ENCODE measurements around the gene KDM6A. TPM values are rescaled to one million over a fixed set of nuclear protein-coding genes. Genes with fewer than 3 reads are reported as not detected.
"Not testable (repeated sequence)": the region's sequence is repeated elsewhere in the genome, so short reads cannot be mapped to it uniquely, and the experiment has no call there.

KDM6A gene
- total and polyA plus RNA-seq, 4 donors: 6.3 to 42.3 (median 22.5) TPM

DNA sequence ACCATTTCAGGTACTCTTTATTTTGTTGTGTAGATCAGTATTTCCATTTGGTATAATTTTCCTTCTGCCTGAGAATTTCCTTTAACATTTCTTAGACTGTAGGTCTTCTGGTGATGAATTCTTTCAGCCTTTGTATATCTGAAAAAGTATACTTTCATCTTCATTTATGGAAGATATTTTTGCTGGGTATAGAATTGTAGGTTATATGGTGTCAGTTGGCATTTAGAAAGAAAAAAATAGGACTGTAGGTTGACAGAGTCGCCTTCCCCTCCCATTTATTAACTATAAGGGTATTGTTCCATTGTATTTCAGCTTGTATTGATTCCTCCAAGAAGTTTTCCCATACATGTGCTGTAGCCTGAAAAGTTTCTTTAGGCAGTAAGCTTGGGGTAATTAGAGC is 71.9 kb downstream of the KDM6A start:
- H3K27ac ChIP-seq (ENCODE audit: low read depth in 1 of 2, low read length in 2 of 2): no peak overlapping the region
- intact Hi-C loops (cut with DNase I): no loop called here
- peaks cover 0 to 3% of the 10 kb centered on the region in 2 donors for H3K4me1 ChIP-seq (ENCODE audit: control insufficient read depth in 1 of 2, insufficient read depth in 2 of 2, low read length in 2 of 2)
- ATAC-seq (ENCODE audit: low FRiP score) (no peak), DNase-seq (no peak)
- WGBS, 2 donors: 97 to 100% methylated on average over 1 of the region's 1 CpG
- no peaks in the 10 kb centered on the region for H3K36me3 ChIP-seq (ENCODE audit: control insufficient read depth in 1 of 2, insufficient read depth in 2 of 2, low read length in 1 of 2)
- no peaks in the 10 kb centered on the region for H3K9me3 ChIP-seq (ENCODE audit: control insufficient read depth, low read length)
- no peak overlapping the region for H3K4me3 ChIP-seq (ENCODE audit: low read length in 2 of 2)
- H3K27me3 ChIP-seq (ENCODE audit: control insufficient read depth in 1 of 2, insufficient read depth in 2 of 2, low read length in 1 of 2): no peaks in the 10 kb centered on the region

DNA sequence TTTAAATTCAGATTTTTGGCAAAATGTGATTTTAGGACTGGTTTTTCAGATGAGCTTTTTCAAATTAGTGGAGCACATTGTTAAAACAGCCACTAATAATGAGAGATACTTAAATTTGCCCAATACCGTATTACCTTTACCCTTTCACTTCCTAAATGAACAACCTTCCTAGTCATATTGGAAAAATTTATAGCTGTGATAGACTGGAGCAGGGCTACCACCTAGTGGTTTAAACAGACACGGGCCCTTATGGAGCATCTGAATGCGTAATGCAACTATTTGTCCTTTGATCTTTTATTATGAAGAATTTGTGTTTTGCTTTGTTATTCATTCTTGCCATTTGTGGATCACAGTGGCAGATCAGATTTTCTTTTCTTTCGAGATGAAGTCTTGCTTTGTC is 72.7 kb downstream of the KDM6A start:
- WGBS, 2 donors: 90 to 93% methylated on average over 4 of the region's 4 CpGs
- Histone ChIP-seq H3K27ac (ENCODE audit: low read depth in 1 of 2, low read length in 2 of 2) (no peak overlapping the region), H3K4me3 (ENCODE audit: low read length in 2 of 2) (no peak overlapping the region), H3K9me3 (ENCODE audit: control insufficient read depth, low read length) (no peaks in the 10 kb centered on the region), H3K36me3 (ENCODE audit: control insufficient read depth in 1 of 2, insufficient read depth in 2 of 2, low read length in 1 of 2) (no peaks in the 10 kb centered on the region), H3K27me3 (ENCODE audit: control insufficient read depth in 1 of 2, insufficient read depth in 2 of 2, low read length in 1 of 2) (no peaks in the 10 kb centered on the region), H3K4me1 (ENCODE audit: control insufficient read depth in 1 of 2, insufficient read depth in 2 of 2, low read length in 2 of 2) (peaks cover 0 to 3% of the 10 kb centered on the region in 2 donors)
- intact Hi-C loops (cut with DNase I): no loop called here
- DNase-seq (no peak), ATAC-seq (ENCODE audit: low FRiP score) (no peak)

DNA sequence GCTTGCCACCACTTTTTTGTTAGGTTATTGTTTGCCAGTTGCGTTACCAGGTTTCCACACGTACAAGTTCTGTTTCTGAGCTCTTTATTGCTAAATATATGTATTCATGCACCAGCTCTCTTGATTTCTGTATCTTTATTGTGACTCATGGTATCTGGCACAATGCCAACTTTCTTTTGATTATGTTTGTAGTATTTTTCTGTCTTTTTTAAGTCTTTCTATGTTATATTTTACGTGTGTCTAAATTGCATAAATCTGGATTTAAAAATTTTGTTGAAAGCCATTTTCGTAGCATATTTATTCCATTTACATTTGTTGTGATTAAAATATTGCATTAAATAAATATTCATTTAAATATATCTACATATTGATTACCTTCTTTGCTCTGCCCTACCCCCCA is 73.8 kb downstream of the KDM6A start:
- H3K27me3 ChIP-seq (ENCODE audit: control insufficient read depth in 1 of 2, insufficient read depth in 2 of 2, low read length in 1 of 2): no peaks in the 10 kb centered on the region
- intact Hi-C loops (cut with DNase I): no loop called here

DNA sequence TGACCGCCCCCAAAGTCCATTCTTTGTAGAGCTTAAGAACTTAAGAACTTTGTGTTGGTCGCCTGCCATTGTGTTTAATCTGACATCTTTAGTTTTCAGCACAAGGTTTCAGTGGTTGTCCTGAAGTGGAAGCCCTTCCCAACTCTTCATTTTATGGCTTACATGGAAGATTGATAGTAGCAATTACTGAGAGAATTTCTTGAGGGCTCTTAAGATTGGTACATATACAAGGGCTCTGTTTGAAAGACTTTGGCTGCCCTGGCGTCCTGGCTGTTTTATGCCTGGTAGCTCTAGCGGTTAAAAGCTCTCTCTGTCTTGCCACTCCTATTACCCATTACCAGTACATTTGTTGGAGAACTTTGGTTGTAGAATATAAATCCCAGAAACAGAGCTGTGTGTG is 75.0 kb downstream of the KDM6A start:
- DNase-seq (no peak), ATAC-seq (ENCODE audit: low FRiP score) (no peak)
- H3K9me3 ChIP-seq (ENCODE audit: control insufficient read depth, low read length): no peaks in the 10 kb centered on the region
- no peak overlapping the region for H3K4me3 ChIP-seq (ENCODE audit: low read length in 2 of 2)
- no peaks in the 10 kb centered on the region for H3K36me3 ChIP-seq (ENCODE audit: control insufficient read depth in 1 of 2, insufficient read depth in 2 of 2, low read length in 1 of 2)
- H3K4me1 ChIP-seq (ENCODE audit: control insufficient read depth in 1 of 2, insufficient read depth in 2 of 2, low read length in 2 of 2): no peaks in the 10 kb centered on the region
- no peaks in the 10 kb centered on the region for H3K27me3 ChIP-seq (ENCODE audit: control insufficient read depth in 1 of 2, insufficient read depth in 2 of 2, low read length in 1 of 2)
- no peak overlapping the region for H3K27ac ChIP-seq (ENCODE audit: low read depth in 1 of 2, low read length in 2 of 2)
- 97 to 98% methylated on average over 4 of the region's 4 CpGs for WGBS, 2 donors
- intact Hi-C loops (cut with DNase I): no loop called here

More for the DNA sequence above, 73.8 kb downstream of the KDM6A start:
- ATAC-seq (ENCODE audit: low FRiP score): no peak
- Histone ChIP-seq H3K36me3 (ENCODE audit: control insufficient read depth in 1 of 2, insufficient read depth in 2 of 2, low read length in 1 of 2) (no peaks in the 10 kb centered on the region), H3K9me3 (ENCODE audit: control insufficient read depth, low read length) (no peaks in the 10 kb centered on the region), H3K4me1 (ENCODE audit: control insufficient read depth in 1 of 2, insufficient read depth in 2 of 2, low read length in 2 of 2) (peaks cover 0 to 3% of the 10 kb centered on the region in 2 donors), H3K4me3 (ENCODE audit: low read length in 2 of 2) (no peak overlapping the region), H3K27ac (ENCODE audit: low read depth in 1 of 2, low read length in 2 of 2) (no peak overlapping the region)
- 83 to 84% methylated on average over 4 of the region's 4 CpGs for WGBS, 2 donors
- no peak for DNase-seq

DNA sequence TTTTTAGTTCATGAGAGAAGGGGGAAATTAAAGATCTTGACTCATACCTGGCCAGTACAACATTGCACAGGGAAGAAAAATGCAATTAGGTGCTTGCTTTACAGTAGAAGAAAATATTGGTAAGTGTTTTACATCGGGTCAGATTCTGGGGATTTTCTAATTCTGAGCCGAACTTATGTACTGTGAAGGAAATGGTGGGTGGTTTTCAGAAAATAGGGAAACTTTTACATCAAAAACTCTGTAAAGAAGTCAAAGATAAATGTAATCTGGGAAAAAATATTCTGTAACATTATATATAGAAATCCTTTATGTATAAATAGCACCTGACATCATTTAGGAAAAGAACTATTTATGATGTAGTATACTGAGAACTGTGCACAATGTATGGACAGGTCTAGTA is 75.4 kb downstream of the KDM6A start:
- H3K4me3 ChIP-seq (ENCODE audit: low read length in 2 of 2): no peak overlapping the region
- intact Hi-C loops (cut with DNase I): no loop called here
- H3K27me3 ChIP-seq (ENCODE audit: control insufficient read depth in 1 of 2, insufficient read depth in 2 of 2, low read length in 1 of 2): no peaks in the 10 kb centered on the region
- ATAC-seq (ENCODE audit: low FRiP score) (no peak), DNase-seq (no peak)
- H3K36me3 ChIP-seq (ENCODE audit: control insufficient read depth in 1 of 2, insufficient read depth in 2 of 2, low read length in 1 of 2): no peaks in the 10 kb centered on the region
- H3K27ac ChIP-seq (ENCODE audit: low read depth in 1 of 2, low read length in 2 of 2): no peak overlapping the region
- 69 to 83% methylated on average over 2 of the region's 2 CpGs for WGBS, 2 donors
- H3K4me1 ChIP-seq (ENCODE audit: control insufficient read depth in 1 of 2, insufficient read depth in 2 of 2, low read length in 2 of 2): no peaks in the 10 kb centered on the region
- no peaks in the 10 kb centered on the region for H3K9me3 ChIP-seq (ENCODE audit: control insufficient read depth, low read length)

DNA sequence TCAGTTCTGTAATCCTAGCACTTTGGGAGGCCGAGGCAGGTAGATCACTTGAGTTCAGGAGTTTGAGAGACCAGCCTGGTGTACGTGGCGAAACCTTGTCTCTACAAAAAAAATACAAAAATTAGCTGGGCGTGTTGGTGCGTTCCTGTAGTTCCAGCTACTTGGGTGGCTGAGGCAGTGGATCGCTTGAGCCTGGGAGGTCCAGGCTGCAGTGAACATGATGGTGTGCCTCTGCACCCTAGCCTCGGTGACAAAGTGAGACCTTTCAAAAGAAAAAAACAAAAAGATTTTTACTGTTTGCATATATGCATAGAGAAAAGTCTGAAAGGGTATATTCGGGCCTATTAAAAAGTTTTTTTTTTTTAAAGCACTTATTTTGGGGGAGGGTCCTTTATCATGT is 76.1 kb downstream of the KDM6A start:
- intact Hi-C loops (cut with DNase I): no loop called here
- no peak overlapping the region for H3K27ac ChIP-seq (ENCODE audit: low read depth in 1 of 2, low read length in 2 of 2)
- ATAC-seq (ENCODE audit: low FRiP score): no peak
- no peaks in the 10 kb centered on the region for H3K36me3 ChIP-seq (ENCODE audit: control insufficient read depth in 1 of 2, insufficient read depth in 2 of 2, low read length in 1 of 2)
- H3K4me1 ChIP-seq (ENCODE audit: control insufficient read depth in 1 of 2, insufficient read depth in 2 of 2, low read length in 2 of 2): no peaks in the 10 kb centered on the region
- no peaks in the 10 kb centered on the region for H3K27me3 ChIP-seq (ENCODE audit: control insufficient read depth in 1 of 2, insufficient read depth in 2 of 2, low read length in 1 of 2)
- no peaks in the 10 kb centered on the region for H3K9me3 ChIP-seq (ENCODE audit: control insufficient read depth, low read length)
- no peak for DNase-seq
- H3K4me3 ChIP-seq (ENCODE audit: low read length in 2 of 2): no peak overlapping the region
- WGBS, 2 donors: 75 to 86% methylated on average over 8 of the region's 8 CpGs

DNA sequence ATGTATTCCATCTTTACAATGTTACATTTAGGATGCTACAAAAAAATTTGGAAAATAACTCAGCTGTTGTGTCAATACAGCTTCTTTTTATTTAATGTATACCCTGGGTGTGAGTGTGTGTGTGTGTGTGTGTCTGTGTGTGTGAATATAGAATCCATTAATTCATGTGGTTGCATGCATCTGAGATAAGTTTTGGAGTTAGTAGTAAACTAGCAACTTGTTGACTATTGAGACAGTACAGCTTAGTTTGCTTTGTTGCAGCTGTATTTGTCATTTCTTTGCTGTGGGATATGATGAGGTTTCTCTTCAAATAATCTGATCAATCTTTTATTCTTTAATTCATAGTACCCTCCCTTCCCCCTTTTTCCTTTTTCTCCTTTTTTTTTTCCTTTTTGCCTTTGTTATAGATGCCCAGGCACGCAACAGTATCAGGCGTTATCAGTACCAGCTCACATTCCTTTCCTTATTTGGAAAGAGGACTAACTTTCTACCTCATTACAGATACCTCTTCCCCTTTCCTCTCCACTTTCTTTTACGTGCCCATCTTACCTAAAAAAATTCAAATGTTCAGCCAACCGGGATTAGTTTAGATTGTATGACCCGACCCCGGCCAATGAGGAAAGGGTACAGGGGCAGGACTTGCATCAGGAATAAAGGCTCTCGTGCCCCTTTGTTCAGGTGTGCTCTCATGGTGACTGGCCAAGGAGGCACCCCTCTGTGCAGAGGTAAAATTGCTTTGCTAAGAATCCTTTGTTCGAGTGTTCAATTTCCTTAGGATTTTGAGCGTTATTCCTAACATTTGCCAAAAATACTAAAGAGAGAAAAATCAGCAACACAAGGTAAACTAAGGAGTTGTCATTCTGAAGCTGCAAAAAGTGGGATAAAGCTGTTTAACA is 77.7 kb downstream of the KDM6A start:
- WGBS, 2 donors: 10 to 25% methylated on average over 9 of the region's 9 CpGs
- H3K9me3 ChIP-seq (ENCODE audit: control insufficient read depth, low read length); H3K27me3 ChIP-seq (ENCODE audit: control insufficient read depth in 1 of 2, insufficient read depth in 2 of 2, low read length in 1 of 2); H3K36me3 ChIP-seq (ENCODE audit: control insufficient read depth in 1 of 2, insufficient read depth in 2 of 2, low read length in 1 of 2); H3K4me3 ChIP-seq (ENCODE audit: low read length in 2 of 2); H3K4me1 ChIP-seq (ENCODE audit: control insufficient read depth in 1 of 2, insufficient read depth in 2 of 2, low read length in 2 of 2); ATAC-seq (ENCODE audit: low FRiP score); DNase-seq; H3K27ac ChIP-seq (ENCODE audit: low read depth in 1 of 2, low read length in 2 of 2); intact Hi-C loops (cut with DNase I): not testable (repeated sequence)

DNA sequence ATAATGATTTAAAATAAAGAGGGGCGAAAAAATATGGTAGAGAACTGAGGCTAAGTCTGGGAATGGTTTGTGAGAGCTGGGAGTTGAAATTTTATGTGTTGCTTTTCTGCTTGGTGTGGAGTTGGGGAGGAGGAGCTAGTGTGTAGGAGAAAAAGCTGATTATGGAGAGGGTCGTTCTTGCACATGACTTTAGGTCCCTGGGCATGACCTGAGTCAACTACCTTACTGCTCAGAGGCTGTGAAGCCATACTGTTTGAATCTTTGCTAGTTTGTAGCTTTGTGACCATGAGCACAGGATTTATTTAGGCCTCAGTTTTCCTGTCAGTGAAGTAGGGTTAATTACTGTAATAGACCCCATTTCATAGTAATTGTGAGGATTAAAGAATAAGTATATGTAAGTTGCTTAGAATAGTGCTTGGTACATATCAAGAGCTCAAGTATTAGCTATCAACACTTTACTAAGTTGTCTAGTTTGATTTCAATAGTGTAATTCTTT is 78.6 kb downstream of the KDM6A start:
- Histone ChIP-seq H3K9me3 (ENCODE audit: control insufficient read depth, low read length) (no peaks in the 10 kb centered on the region), H3K36me3 (ENCODE audit: control insufficient read depth in 1 of 2, insufficient read depth in 2 of 2, low read length in 1 of 2) (no peaks in the 10 kb centered on the region), H3K27me3 (ENCODE audit: control insufficient read depth in 1 of 2, insufficient read depth in 2 of 2, low read length in 1 of 2) (no peaks in the 10 kb centered on the region), H3K4me1 (ENCODE audit: control insufficient read depth in 1 of 2, insufficient read depth in 2 of 2, low read length in 2 of 2) (no peaks in the 10 kb centered on the region), H3K4me3 (ENCODE audit: low read length in 2 of 2) (no peak overlapping the region), H3K27ac (ENCODE audit: low read depth in 1 of 2, low read length in 2 of 2) (no peak overlapping the region)
- no peak for ATAC-seq (ENCODE audit: low FRiP score)
- 54 to 65% methylated on average over 2 of the region's 2 CpGs for WGBS, 2 donors
- no peak for DNase-seq
- intact Hi-C loops (cut with DNase I): no loop called here
